Measurements from ENCODE around the gene RALGPS2.

RALGPS2 gene

DNA sequence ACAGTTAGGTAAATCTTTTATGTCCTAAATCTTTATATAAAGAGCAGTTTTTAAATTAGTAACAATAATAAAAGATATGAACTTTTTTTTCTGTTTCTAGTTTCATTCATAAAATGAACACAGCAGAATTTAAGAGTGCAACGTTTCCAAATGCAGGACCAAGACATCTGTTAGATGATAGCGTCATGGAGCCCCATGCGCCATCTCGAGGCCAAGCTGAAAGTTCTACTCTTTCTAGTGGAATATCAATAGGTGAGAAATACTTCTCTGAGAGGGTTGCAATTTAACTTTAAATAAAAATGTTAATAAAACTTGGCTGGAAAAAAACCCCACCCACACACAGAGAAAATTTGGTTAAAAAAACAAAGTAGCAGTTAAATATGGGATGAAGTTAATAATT lies 160.8 kb downstream of the RALGPS2 start:
- no peaks in the 10 kb centered on the region for H3K79me2 ChIP-seq
- no peaks in the 10 kb centered on the region for H3K9me3 ChIP-seq (ENCODE audit: control insufficient read depth, low read length)
- H3K4me1 ChIP-seq, result no peaks in the 10 kb centered on the region
- H3K9ac ChIP-seq, result no peak overlapping the region
- no peak overlapping the region for H3K27ac ChIP-seq
- no peaks in the 10 kb centered on the region for H3K27me3 ChIP-seq (ENCODE audit: control insufficient read depth, insufficient read depth, low read length)
- H3K4me2 ChIP-seq (ENCODE audit: low read length), result no peak overlapping the region
- no peak for TF ChIP-seq CTCF (IDR thresholded peaks at IDR 0.05)
- H3K36me3 ChIP-seq (ENCODE audit: control insufficient read depth, insufficient read depth, low read length), result no peaks in the 10 kb centered on the region
- no peak overlapping the region for H3K4me3 ChIP-seq (ENCODE audit: low read depth, low read length)
- no peak overlapping the region for H2AFZ ChIP-seq

- H3K9me3 ChIP-seq (ENCODE audit: control insufficient read depth, low read length), result no peaks in the 10 kb centered on the region
- no peak overlapping the region for H3K4me2 ChIP-seq (ENCODE audit: low read length)
- H3K9ac ChIP-seq, result no peak overlapping the region
- no peaks in the 10 kb centered on the region for H3K36me3 ChIP-seq (ENCODE audit: control insufficient read depth, insufficient read depth, low read length)
- no peak for TF ChIP-seq CTCF (IDR thresholded peaks at IDR 0.05)
- no peak overlapping the region for H2AFZ ChIP-seq
- H3K4me3 ChIP-seq (ENCODE audit: low read depth, low read length), result no peak overlapping the region
- H3K27me3 ChIP-seq (ENCODE audit: control insufficient read depth, insufficient read depth, low read length), result no peaks in the 10 kb centered on the region
- no peaks in the 10 kb centered on the region for H3K4me1 ChIP-seq
- H3K27ac ChIP-seq, result no peak overlapping the region
- no peaks in the 10 kb centered on the region for H3K79me2 ChIP-seq
These were observed 161.5 kb downstream of the RALGPS2 start for GRCh38 chr1:178886551-178886950.

DNA sequence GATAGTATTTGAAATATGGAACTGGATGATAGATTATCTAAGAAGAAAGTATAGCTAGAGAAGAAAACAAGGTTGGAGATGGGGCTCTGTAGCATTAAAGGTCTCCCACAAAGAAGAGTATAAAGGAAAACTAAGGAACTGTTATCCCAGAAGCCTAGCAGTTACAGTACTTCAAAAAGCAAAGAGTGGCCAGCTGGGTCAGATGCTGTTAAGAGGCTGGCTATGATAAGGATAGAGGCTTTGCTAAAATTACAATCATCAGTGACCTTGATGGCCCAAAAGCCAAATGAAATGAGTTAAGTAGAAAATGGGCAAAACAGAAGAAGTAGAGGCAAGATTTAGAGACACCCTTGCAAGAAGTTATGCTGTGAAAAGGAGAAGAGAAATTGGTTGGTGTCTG lies 170.9 kb downstream of the RALGPS2 start:
- no peak overlapping the region for H3K9ac ChIP-seq
- H3K9me3 ChIP-seq (ENCODE audit: control insufficient read depth, low read length), result no peaks in the 10 kb centered on the region
- H3K4me2 ChIP-seq (ENCODE audit: low read length), result no peak overlapping the region
- no peak overlapping the region for H2AFZ ChIP-seq
- no peaks in the 10 kb centered on the region for H3K79me2 ChIP-seq
- H3K27me3 ChIP-seq (ENCODE audit: control insufficient read depth, insufficient read depth, low read length), result no peaks in the 10 kb centered on the region
- no peak overlapping the region for H3K4me3 ChIP-seq (ENCODE audit: low read depth, low read length)
- H3K36me3 ChIP-seq (ENCODE audit: control insufficient read depth, insufficient read depth, low read length), result no peaks in the 10 kb centered on the region
- TF ChIP-seq CTCF (IDR thresholded peaks at IDR 0.05), result no peak
- no peaks in the 10 kb centered on the region for H3K4me1 ChIP-seq
- no peak overlapping the region for H3K27ac ChIP-seq

DNA sequence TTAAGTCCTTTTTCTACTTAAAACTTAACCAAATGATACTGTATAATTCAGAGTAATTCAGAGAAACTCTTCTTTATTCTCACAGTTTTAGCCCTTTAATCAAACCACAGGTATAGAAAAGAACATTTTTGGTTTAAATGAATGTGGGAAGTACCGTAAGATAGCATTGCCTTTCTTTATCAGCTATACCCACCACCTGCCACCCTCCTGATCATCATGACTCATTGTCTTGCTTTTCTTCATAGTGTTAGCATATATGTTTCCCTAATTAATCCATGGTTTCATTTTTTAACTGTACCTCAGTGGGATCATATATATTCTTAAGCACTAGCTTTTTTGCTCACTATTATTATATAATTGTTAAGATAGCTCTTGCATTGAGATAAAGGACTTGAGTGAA lies 173.4 kb downstream of the RALGPS2 start:
- H3K4me1 ChIP-seq, result no peaks in the 10 kb centered on the region
- no peaks in the 10 kb centered on the region for H3K9me3 ChIP-seq (ENCODE audit: control insufficient read depth, low read length)
- H3K79me2 ChIP-seq, result no peaks in the 10 kb centered on the region
- H2AFZ ChIP-seq, result no peak overlapping the region
- H3K27ac ChIP-seq, result no peak overlapping the region
- H3K4me2 ChIP-seq (ENCODE audit: low read length), result no peak overlapping the region
- no peak overlapping the region for H3K9ac ChIP-seq
- no peaks in the 10 kb centered on the region for H3K36me3 ChIP-seq (ENCODE audit: control insufficient read depth, insufficient read depth, low read length)
- no peak for TF ChIP-seq CTCF (IDR thresholded peaks at IDR 0.05)
- H3K4me3 ChIP-seq (ENCODE audit: low read depth, low read length), result no peak overlapping the region
- no peaks in the 10 kb centered on the region for H3K27me3 ChIP-seq (ENCODE audit: control insufficient read depth, insufficient read depth, low read length)

DNA sequence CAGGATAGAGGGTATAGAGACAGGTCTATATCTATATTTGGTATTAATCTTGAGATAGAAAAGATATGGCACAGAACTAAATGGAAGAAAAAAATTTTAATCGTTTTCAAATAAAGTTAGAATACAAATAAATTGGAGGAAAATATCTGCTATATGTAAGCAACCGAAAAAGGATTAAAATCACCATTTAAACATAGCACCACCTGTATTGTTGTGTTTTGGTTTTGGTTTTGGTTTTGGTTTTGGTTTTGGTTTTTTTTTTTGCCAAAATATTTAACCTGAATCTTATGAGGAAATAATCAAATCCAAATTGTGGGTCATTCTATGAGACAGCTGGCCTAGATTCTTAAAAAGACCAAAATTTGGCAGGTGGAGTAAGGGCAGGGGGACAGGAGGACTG lies 174.4 kb downstream of the RALGPS2 start:
- Histone ChIP-seq H2AFZ (no peak overlapping the region), H3K27me3 (ENCODE audit: control insufficient read depth, insufficient read depth, low read length) (no peaks in the 10 kb centered on the region), H3K36me3 (ENCODE audit: control insufficient read depth, insufficient read depth, low read length) (no peaks in the 10 kb centered on the region), H3K79me2 (no peaks in the 10 kb centered on the region), H3K27ac (no peak overlapping the region), H3K4me2 (ENCODE audit: low read length) (no peak overlapping the region), H3K4me1 (no peaks in the 10 kb centered on the region), H3K4me3 (ENCODE audit: low read depth, low read length) (no peak overlapping the region), H3K9me3 (ENCODE audit: control insufficient read depth, low read length) (no peaks in the 10 kb centered on the region), H3K9ac (no peak overlapping the region)
- TF ChIP-seq CTCF (IDR thresholded peaks at IDR 0.05), result no peak

Measured in parathyroid adenoma (tissue), 2 donors.